ENCODE data around the gene HENMT1. TPM values are rescaled to one million over a fixed set of nuclear protein-coding genes. Genes with fewer than 3 reads are reported as not detected.

The HENMT1 gene
- total and polyA plus RNA-seq, 9 of the 15 experiments (the other 6 are each of a cell fraction or from before 2014, with no cell fraction given): not detected

DNA sequence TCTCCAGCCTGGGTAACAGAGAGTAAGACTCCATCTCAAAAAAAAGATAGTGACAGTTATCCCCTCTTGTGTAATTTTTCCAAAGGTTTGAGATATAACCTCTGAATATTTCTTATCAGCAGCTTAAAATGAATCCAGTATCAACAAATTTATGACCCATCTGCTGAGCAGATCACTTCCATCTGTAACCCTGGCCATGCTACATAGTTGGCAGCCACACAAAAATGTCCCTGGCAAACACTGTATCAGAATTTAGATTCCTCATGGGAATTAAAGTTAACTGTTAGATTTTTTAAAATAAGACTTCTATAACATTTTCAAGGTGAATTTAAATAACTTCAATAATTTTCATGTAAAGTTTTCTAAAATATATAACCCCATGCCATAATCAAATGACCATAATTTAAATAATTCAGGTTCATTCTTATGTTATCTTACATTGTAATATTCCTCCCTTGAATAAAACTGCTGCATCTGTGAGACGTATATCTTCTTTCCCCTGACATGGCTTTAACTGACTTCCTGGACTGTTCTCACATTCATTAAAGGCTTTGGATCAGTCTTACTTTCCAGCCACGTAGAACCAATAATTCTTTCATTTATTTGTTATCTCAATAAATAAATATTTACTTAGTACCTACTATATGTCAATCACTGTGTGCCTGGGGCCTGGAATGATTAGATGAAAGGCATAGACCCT is 25.9 kb upstream of the HENMT1 start:
- intact Hi-C loops (cut with micrococcal nuclease) (no loop called here), in situ Hi-C loops (cut with MboI) (no loop called here)
- 0 out of 2 replicates have a peak overlapping the region, but pooled peaks have one; percentile 7 for H2AFZ ChIP-seq (ENCODE audit: low read depth, low read length)
- H3K9ac ChIP-seq (ENCODE audit: insufficient read depth in 1 of 2, low read depth in 2 of 2, low read length in 2 of 2): no peak overlapping the region
- TF ChIP-seq CBFA2T2 (conservative IDR thresholded peaks at IDR 0.05): peak; percentile 38; the same call in 1 of the 2 replicates
- TF ChIP-seq RBM14 (IDR thresholded peaks at IDR 0.05; ENCODE audit: borderline replicate concordance, insufficient read depth, low read depth, low read length): no peak
- TF ChIP-seq PKNOX1 (IDR thresholded peaks at IDR 0.05): peak; percentile 57
- 0 out of 2 replicates have a peak, but pooled peaks have one; percentile 17 for TF ChIP-seq TEAD4 (IDR thresholded peaks at IDR 0.05; ENCODE audit: low read length)
- no peak for TF ChIP-seq TEAD4 (CRISPR knock-in tag; IDR thresholded peaks at IDR 0.05; ENCODE audit: borderline replicate concordance)
- no peak for TF ChIP-seq SUPT5H (IDR thresholded peaks at IDR 0.05)
- TF ChIP-seq ZNF584 (CRISPR knock-in tag; IDR thresholded peaks at IDR 0.05; ENCODE audit: low read depth): no peak
- TF ChIP-seq CBFA2T3 (IDR thresholded peaks at IDR 0.05): peak; percentile 54; the same call in 1 of the 2 replicates
- peak; percentile 43 for TF ChIP-seq MEIS2 (IDR thresholded peaks at IDR 0.05; ENCODE audit: partially characterized antibody)
- no peak for TF ChIP-seq ZNF766 (CRISPR knock-in tag; conservative IDR thresholded peaks at IDR 0.05)
- TF ChIP-seq HNRNPL (IDR thresholded peaks at IDR 0.05; ENCODE audit: low read depth, low read length): no peak
- no peak for DNase-seq (ENCODE audit: extremely low read depth in 1 of 4, low spot score in 3 of 4)
- FAIRE-seq: no peak
- 36% methylated on average over 2 of the region's 2 CpGs for WGBS (ENCODE audit: insufficient coverage, low coverage, missing lambda C conversion rate)
- H3K9me1 ChIP-seq (ENCODE audit: control insufficient read depth, insufficient read depth, low read length): no peaks in the 10 kb centered on the region
- no peaks in the 10 kb centered on the region for H3K9me3 ChIP-seq (replicated peaks; ENCODE audit: control insufficient read depth, insufficient read depth, low read depth, low read length)
- no peak overlapping the region for H3K4me3 ChIP-seq
- ATAC-seq: no peak
- ChIA-PET CTCF (ENCODE audit: low intra/inter-chr PET ratio) (no interaction called here), POLR2A (no interaction called here)
- no peaks in the 10 kb centered on the region for H3K36me3 ChIP-seq (ENCODE audit: control insufficient read depth, insufficient read depth, low read length)
- H3K4me2 ChIP-seq (ENCODE audit: insufficient read depth, low read length): no peak overlapping the region
- H3K27me3 ChIP-seq (ENCODE audit: control insufficient read depth in 2 of 2, insufficient read depth in 2 of 2, low read length in 2 of 2): no peaks in the 10 kb centered on the region
- peaks cover 15% of the 10 kb centered on the region for H3K79me2 ChIP-seq (ENCODE audit: control insufficient read depth, insufficient read depth, low read length)
- no peak overlapping the region for H3K27ac ChIP-seq (ENCODE audit: extremely low read depth, low read depth, low read length)
- peaks cover 3 to 5% of the 10 kb centered on the region in 2 experiments; a peak in 2 of 5 replicates for H3K4me1 ChIP-seq (replicated peaks in 1 of 2; ENCODE audit: control insufficient read depth in 2 of 2, insufficient read depth in 2 of 2, low read length in 2 of 2)
- BruUV-seq (replicated peaks): no TSS peak
- no peaks in the 10 kb centered on the region for H4K20me1 ChIP-seq (replicated peaks; ENCODE audit: control insufficient read depth, insufficient read depth, low read length)
